Loucy (cell line): ENCODE data around the gene SLC26A3.
A peak's percentile ranks its signal among the peaks of the same experiment; 100 is the strongest.

Experiments
- H2AFZ ChIP-seq: fragments of 200-600 bp; sonication (generic); 2 replicates; pipeline ENCODE4 v1.6.0; 2016; ENCODE audit warnings: antibody characterized with exemption, mild to moderate bottlenecking, low read length, moderate library complexity
- H3F3A ChIP-seq: fragments of 200-600 bp; 2 replicates; pipeline ENCODE4 v1.6.0; 2016; ENCODE audit warnings: antibody characterized with exemption, low read depth, mild to moderate bottlenecking
- H3K27me3 ChIP-seq: fragments of 200-600 bp; sonication (generic); 2 replicates; pipeline ENCODE4 v1.6.1; 2014; ENCODE audit warnings: low read length, mild to moderate bottlenecking; ENCODE audit not compliant: insufficient read depth, poor library complexity, severe bottlenecking
- H3K36me3 ChIP-seq: fragments of 200-600 bp; sonication (generic); 2 replicates; pipeline ENCODE4 v1.6.1; 2016; ENCODE audit warnings: low read length; ENCODE audit not compliant: insufficient read depth
- H3K4me1 ChIP-seq: fragments of 200-600 bp; sonication (generic); 2 replicates; pipeline ENCODE4 v1.5.1; 2014; ENCODE audit warnings: low read length, mild to moderate bottlenecking; ENCODE audit not compliant: insufficient read depth, poor library complexity, severe bottlenecking
- H3K4me2 ChIP-seq: fragments of 200-600 bp; sonication (generic); 2 replicates; pipeline ENCODE4 v1.6.0; 2014; ENCODE audit warnings: antibody characterized with exemption, low read length, low read depth, mild to moderate bottlenecking; ENCODE audit not compliant: poor library complexity, severe bottlenecking
- H3K4me3 ChIP-seq: fragments of 200-600 bp; sonication (generic); 2 replicates; pipeline ENCODE4 v1.5.1; 2014; ENCODE audit warnings: low read length, mild to moderate bottlenecking, mixed read lengths; ENCODE audit not compliant: poor library complexity, severe bottlenecking
- H3K79me2 ChIP-seq: fragments of 200-600 bp; sonication (generic); 2 replicates; pipeline ENCODE4 v1.6.1; 2014; ENCODE audit warnings: low read length; ENCODE audit not compliant: insufficient read depth
- H3K9ac ChIP-seq: fragments of 200-600 bp; sonication (generic); 2 replicates; pipeline ENCODE4 v1.6.0; 2014; ENCODE audit warnings: mild to moderate bottlenecking, low read depth, low read length, moderate library complexity; ENCODE audit not compliant: poor library complexity, severe bottlenecking
- H3K9me2 ChIP-seq: fragments of 200-600 bp; sonication (generic); replicated peaks from 2 replicates; pipeline ENCODE4 v1.6.1; 2016; ENCODE audit warnings: low read depth, low read length, mixed read lengths
- H3K9me3 ChIP-seq: fragments of 200-600 bp; sonication (generic); 2 replicates; pipeline ENCODE4 v1.6.1; 2014; ENCODE audit warnings: mild to moderate bottlenecking, antibody characterized with exemption, low read length, low read depth; ENCODE audit not compliant: insufficient read depth
- H4K20me1 ChIP-seq: fragments of 200-600 bp; sonication (generic); 2 replicates; pipeline ENCODE4 v1.6.0; 2014; ENCODE audit warnings: antibody characterized with exemption, low read length, mild to moderate bottlenecking; ENCODE audit not compliant: insufficient read depth, poor library complexity, severe bottlenecking
- CTCF ChIP-seq: fragments of 200-600 bp; sonication (generic); conservative IDR thresholded peaks from 2 replicates; pipeline ENCODE4 v1.5.1; 2014; ENCODE audit warnings: mild to moderate bottlenecking, antibody characterized with exemption, low read length
- EZH2phosphoT487 ChIP-seq: fragments of 200-600 bp; IDR thresholded peaks from 2 replicates; pipeline ENCODE4 v1.6.1; 2018; ENCODE audit warnings: antibody characterized with exemption, mild to moderate bottlenecking, moderate library complexity, borderline replicate concordance

The SLC26A3 gene

DNA sequence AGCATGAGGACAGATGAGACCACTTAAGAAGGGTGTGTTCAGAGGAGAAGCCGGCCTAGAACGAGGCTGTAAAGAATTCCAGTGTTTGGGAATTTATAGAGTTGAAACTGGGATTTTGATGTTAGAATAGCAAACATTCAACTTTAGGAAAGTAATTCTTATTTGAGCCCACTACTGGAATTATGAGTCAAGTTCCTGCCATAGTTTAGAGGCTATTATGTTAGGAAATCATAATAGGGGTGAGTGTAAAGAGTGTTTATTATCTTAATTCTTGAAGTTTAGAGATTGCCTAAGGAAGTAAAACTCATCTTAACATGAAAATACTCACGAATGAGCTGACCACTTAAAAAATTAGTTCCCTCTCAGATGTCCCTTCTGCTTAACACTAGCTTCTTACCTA lies 57.0 kb downstream of the SLC26A3 start:
- Histone ChIP-seq H3K4me2 (peak overlapping the region; percentile 91), H3K4me1 (peaks cover 45% of the 10 kb centered on the region), H3K9ac (peak overlapping the region; percentile 94), H3F3A (0 out of 2 replicates have a peak, but pooled peaks cover 4% of the 10 kb centered on the region), H3K36me3 (peaks cover 13% of the 10 kb centered on the region), H3K4me3 (peak overlapping the region; percentile 84), H3K79me2 (peaks cover 68% of the 10 kb centered on the region), H3K9me3 (no peaks in the 10 kb centered on the region), H2AFZ (no peak overlapping the region), H4K20me1 (peaks cover 66% of the 10 kb centered on the region), H3K9me2 (no peaks in the 10 kb centered on the region), H3K27me3 (no peaks in the 10 kb centered on the region)
- no peak for TF ChIP-seq EZH2phosphoT487
- TF ChIP-seq CTCF = no peak

- H3K9me2 ChIP-seq = no peaks in the 10 kb centered on the region
- no peaks in the 10 kb centered on the region for H3K27me3 ChIP-seq
- peaks cover 52% of the 10 kb centered on the region for H3K79me2 ChIP-seq
- H3K4me2 ChIP-seq = peak overlapping the region; percentile 91
- H3K9ac ChIP-seq = peak overlapping the region; percentile 94
- peak overlapping the region; percentile 84 for H3K4me3 ChIP-seq
- 0 out of 2 replicates have a peak, but pooled peaks cover 4% of the 10 kb centered on the region for H3F3A ChIP-seq
- H3K4me1 ChIP-seq = peaks cover 45% of the 10 kb centered on the region
- peaks cover 51% of the 10 kb centered on the region for H4K20me1 ChIP-seq
- TF ChIP-seq EZH2phosphoT487 (no peak), CTCF (no peak)
- peak overlapping the region; percentile 85 for H2AFZ ChIP-seq
- H3K36me3 ChIP-seq = peaks cover 5% of the 10 kb centered on the region; the same call in 1 of the 2 replicates
- no peaks in the 10 kb centered on the region for H3K9me3 ChIP-seq
Measured at GRCh38 chr7:107744345-107744750, 58.7 kb downstream of the SLC26A3 start.

GRCh38 chr7:107743567-107744344 lies 59.3 kb downstream of the SLC26A3 start, which contains the start of gene CBLL1:
CBLL1 (plus strand) TSS chr7:107744142; CDS start chr7:107744164, 22 bp downstream.
- Histone ChIP-seq H3K4me2 (peak within 1 kb of the TSS; percentile 91), H3F3A (0 out of 2 replicates have a peak, but pooled peaks cover 4% of the 10 kb centered on the region), H3K9me2 (no peaks in the 10 kb centered on the region), H3K4me1 (peaks cover 43% of the 10 kb centered on the region), H2AFZ (peak within 1 kb of the TSS; percentile 85), H3K36me3 (no peaks in the 10 kb centered on the region; the same call in 1 of the 2 replicates), H3K9ac (peak within 1 kb of the TSS; percentile 94), H3K79me2 (peaks cover 46% of the 10 kb centered on the region), H3K9me3 (no peaks in the 10 kb centered on the region), H3K4me3 (peak within 1 kb of the TSS; percentile 84), H4K20me1 (peaks cover 45% of the 10 kb centered on the region), H3K27me3 (no peaks in the 10 kb centered on the region)
- TF ChIP-seq CTCF = peak; percentile 72
- TF ChIP-seq EZH2phosphoT487 = no peak
